ENCODE measurements around the gene ALOX12B.
"Not testable (repeated sequence)": the region's sequence is repeated elsewhere in the genome, so short reads cannot be mapped to it uniquely, and the experiment has no call there.

ALOX12B gene

DNA sequence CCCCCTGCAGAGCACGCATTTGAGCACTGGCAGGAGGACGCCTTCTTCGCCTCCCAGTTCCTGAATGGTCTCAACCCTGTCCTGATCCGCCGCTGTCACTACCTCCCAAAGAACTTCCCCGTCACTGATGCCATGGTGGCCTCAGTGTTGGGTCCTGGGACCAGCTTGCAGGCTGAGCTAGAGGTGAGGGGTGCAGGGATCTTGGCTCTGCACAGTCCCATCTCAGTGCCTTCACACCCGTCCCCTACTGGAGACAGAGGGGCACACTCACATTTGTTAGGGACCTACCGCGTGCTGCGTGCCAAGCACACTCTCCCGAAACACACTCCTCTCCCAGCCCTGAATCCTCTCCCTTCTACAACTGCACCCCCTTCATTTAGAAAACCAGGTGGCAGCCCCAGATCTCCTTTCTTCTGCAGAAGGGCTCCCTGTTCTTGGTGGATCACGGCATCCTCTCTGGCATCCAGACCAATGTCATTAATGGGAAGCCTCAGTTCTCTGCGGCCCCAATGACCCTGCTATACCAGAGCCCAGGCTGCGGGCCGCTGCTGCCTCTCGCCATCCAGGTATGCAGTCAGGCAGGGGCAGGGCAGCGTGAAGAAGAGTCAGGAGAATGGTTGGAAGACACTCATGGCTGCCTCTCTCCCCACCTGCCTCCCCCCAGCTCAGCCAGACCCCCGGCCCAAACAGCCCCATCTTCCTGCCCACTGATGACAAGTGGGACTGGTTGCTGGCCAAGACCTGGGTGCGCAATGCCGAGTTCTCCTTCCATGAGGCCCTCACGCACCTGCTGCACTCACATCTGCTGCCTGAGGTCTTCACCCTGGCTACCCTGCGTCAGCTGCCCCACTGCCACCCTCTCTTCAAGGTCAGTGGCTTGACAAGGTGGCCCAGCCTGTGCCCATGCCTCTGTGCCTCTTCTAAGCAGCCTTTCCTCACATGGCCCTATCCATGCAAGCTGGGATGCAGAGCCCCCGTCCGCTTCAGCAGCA, 42.4 kb downstream of the ALOX12B start:
- DNase-seq (ENCODE audit: low read depth in 2 of 2): no peak

DNA sequence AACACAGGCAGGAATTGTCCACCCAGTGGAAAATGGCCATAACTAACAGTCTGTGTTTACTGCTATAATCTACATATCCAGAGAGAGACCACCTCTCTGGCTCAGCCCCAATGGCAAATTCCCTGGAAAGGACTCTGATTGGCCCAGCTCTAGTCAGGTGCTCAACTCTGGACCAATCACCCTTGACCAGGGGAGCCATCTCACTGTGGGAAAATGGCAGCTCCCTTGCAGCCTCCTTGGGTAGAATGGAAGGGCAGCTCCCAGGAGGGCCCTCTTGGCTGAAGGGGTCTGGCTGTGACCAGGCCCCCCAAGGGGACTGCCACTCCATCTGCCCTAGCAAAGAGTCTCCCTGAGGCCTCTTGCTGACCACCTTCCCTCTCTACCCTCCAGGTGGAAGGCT, 45.5 kb downstream of the ALOX12B start:
- DNase-seq (ENCODE audit: low read depth in 2 of 2): no peak

DNA sequence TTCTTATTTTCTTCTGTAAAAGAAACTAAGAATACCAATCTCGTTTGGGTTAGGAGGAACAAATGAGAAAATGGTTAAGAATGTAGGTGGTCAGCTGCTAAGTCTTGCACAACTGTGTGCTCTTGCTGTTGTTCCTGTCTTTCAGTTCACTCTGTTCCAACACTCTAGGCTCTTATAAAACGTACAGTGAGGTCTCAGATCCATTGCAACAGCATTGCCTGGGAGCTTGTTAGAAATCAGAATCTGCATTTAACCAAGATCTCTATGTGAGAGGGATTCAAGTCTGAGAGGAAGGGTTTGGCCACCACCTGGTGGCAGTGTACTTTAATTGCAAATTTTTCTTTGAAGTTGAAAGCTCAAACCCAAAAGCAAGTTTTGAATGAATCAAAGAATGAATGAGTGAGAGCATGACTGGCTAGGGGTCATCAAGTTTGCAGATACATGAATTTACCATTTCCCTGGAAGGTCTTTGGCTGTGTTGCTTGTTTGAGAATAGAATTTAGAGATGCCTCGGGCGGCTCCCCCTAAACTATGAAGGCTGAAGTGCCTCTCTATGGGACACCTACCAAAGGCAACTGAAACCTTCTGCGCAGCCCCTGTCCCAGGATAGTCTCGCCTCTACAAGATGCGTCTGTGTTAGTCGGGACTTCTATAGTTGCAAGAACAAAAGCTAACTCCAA, 46.1 kb downstream of the ALOX12B start:
- DNase-seq (ENCODE audit: low read depth in 2 of 2): peak; percentile 9 to 14

DNA sequence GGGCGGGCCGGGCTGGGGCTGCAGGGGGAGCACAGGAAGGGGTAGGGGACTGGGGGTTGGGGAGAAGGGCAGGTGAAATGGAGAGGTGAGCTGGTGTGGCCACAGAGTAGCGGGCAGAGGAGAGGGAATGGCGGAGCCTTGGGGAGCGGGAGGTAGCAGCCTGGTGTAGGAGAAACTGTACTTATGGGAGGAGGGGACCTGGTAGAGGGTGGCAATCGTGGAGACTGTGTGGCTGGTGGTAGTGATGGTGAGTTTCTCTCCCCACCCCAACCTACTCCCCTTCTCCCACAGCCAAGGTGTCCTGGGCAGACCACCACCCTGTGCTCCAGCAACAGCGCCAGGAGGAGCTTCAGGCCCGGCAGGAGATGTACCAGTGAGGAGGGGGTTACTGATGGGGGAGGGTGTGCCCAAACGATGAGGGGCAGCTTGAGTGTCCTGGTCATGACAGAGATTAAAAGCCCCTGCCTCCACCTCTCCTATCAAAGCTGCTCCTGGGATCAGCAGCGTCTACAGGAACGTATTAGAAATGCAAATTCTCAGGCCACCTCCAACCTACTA, 47.8 kb downstream of the ALOX12B start:
- no peak for DNase-seq (ENCODE audit: low read depth in 2 of 2)

DNA sequence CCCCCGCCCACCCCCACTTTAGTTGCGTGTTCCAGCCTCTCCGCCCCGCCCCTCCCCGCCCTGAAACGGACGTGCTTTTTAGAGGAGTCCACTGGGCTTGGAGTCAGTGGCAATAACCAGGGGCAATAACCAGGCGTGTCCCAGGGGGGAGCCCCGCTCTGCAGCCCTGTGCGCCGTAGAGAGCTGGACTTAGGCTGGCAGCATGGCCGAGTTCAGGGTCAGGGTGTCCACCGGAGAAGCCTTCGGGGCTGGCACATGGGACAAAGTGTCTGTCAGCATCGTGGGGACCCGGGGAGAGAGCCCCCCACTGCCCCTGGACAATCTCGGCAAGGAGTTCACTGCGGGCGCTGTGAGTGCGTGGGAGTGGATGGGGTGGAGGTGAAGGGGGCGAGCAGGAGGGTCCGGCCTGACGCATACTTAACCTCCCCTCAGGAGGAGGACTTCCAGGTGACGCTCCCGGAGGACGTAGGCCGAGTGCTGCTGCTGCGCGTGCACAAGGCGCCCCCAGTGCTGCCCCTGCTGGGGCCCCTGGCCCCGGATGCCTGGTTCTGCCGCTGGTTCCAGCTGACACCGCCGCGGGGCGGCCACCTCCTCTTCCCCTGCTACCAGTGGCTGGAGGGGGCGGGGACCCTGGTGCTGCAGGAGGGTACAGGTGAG, 48.4 kb downstream of the ALOX12B start, which contains the start of gene ALOX15B:
TSS of gene ALOX15B (plus strand) at position 106 of the 657 bp plus-strand sequence. CDS start at position 203, 97 bp downstream.
- DNase-seq (ENCODE audit: low read depth in 2 of 2): no peak

DNA sequence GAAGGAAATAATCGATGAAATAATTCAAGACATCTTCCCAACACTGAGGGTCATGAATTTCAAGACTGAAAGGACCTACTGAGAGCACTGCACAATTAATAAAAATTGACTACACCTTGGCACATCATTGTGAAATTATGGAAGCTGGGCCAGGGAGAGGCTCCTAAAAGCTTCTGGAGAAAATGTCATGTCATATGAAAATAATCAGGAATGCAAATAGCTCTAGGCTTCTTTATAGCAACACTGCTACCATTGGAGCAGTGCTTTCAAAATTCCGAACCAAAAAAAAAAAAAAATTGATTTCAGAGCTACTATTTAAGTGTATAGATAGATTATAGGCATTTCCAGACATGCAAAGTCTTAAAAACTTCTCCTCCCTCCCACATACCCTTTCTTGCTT, 55.1 kb downstream of the ALOX12B start:
- no peak for DNase-seq (ENCODE audit: low read depth in 2 of 2)

DNA sequence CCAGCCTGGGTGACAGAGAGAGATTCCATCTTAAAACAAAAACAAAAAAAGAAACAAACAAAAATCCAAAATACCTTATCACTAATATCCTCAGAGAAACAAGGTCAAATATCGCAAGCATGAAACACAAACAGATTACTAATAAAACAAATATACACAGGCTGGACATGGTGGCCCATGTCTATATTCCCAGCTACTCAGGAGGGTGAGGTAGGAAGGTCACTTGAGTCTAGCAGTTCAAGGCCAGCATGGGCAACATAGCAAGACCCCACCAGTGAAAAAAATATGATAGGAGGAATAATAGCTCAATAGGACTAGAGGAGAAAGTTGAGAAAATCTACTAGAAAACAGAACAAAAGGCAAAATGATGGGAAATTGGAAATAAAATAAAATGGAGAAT, 55.6 kb downstream of the ALOX12B start:
- DNase-seq (ENCODE audit: low read depth in 2 of 2): no peak

DNA sequence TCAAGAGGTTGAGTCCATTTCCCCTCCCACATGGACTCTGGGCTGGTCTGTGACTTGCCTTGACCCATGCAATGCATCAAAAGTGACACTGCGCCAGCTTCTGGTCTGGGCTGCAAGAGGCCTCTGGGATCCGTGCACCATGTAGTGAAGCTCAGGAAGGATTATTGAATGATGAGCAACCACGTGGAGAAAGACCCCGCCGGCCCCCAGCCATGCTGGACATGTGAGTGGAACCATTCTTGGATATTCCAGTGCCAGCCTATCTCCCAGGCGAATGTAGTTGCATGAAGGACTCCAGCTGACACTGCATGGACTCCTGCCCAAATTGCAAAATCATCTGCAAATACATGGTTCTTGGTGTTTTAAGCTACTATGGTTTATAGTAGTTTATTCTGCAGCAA, 56.3 kb downstream of the ALOX12B start:
- no peak for DNase-seq (ENCODE audit: low read depth in 2 of 2)

DNA sequence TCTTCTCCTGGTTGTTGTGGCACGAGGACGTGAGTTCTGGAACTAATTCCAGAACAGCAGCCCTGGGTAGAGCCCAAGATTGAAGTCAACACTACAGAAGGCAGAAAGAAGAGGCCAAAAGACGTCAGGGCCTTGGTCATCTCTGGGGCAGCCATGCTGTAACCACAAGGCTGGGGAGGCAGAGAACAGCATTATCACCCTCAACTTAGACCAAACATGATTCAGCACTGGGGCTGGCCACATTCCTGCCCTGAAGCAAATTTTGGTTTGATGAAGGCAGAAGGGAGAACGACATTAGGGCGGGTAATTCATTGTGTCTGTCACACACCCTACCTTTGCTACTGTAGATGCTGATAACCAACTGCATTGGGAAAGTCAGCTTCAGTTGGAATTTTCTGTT, 58.4 kb downstream of the ALOX12B start:
- DNase-seq (ENCODE audit: low read depth in 2 of 2): no peak

DNA sequence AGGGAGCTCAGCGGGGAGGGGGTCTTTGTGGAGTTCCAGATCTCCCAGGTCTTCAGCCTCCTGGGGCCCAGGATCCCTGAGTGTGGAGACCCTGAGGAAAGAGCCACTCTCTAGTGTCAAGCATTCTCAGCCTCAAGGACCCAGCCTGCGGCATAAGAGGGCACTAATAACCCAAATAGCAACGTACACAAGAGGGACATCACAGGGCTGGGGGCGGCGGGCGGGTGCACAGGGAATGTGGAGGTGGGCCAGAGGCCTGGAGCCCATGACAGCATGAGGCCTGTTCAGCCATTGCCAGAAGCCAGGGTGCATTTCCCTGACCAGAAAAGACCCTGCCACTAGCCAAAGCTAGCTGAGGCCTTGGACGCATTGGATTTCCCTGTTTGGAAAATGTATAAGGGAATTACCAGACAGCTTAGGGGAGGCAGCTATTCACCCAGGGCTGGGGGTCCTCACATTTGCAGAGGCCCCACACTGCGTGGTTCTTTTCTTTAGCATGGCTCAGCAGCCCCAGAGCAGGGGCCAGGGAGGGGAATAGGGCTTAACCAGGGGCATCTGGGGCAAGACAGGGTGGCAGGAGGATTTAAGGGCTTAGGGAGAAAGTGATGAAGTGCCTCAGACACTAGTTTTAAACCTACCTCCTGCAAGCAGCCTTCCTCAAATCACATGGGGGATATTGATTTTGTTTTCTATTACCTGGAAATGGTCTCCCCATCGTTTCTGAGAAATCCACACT, 62.2 kb downstream of the ALOX12B start:
- no peak for DNase-seq (ENCODE audit: low read depth in 2 of 2)

DNA sequence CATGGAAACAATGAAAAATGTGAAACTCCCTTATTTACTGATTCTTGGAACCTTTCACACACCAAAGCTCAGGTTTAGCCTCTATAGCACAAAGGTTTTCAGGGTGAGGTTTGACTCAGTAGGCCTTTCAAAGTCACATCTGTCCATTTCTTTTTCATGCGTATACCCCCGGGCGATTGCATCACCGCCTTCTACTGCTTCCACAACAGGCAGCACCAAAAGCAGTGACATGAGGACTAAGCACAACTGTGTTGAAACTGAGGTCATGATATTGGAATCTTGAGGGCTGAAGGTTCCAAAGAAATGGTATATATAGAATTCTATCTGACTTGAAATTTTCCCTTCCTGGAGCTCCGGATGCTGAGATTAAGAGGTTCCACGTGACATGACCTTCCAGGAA, 63.4 kb downstream of the ALOX12B start:
- DNase-seq (ENCODE audit: low read depth in 2 of 2): not testable (repeated sequence)

Data from fibroblast of skin of left biceps (primary cell).